ENCODE results near the gene TYMS. TPM values are rescaled to one million over a fixed set of nuclear protein-coding genes. Genes with fewer than 3 reads are reported as not detected.

Gene TYMS
- total and polyA plus RNA-seq, 10 of the 15 experiments (the other 5 are each of a cell fraction or from before 2014, with no cell fraction given) = 34.8 to 524 (median 219) TPM

DNA sequence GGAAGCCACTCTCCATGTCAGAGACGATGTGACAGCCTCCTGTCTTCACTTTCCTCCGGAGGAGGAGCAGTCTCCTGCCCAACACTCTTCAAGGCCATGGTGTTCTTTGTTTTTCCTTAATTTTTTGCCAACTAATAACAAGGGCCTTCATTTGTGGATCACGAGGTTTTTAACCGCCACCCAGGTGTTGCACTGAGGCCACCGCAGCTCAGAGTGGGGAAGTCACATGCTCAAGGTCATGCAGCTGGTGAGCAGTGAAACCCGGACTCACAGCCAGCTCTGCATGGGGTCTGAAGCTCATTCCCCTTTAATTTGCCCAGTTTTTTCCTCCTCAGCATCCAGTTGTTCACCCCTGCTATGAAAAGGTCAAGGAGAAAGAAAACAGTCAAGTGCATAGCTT lies 35.4 kb downstream of the TYMS start:
- no peak overlapping the region for H2AFZ ChIP-seq (ENCODE audit: control insufficient read depth, low read depth, low read length)
- H3K9ac ChIP-seq (ENCODE audit: control insufficient read depth, insufficient read depth, low read length) = no peak overlapping the region
- ChIA-PET POLR2A (no interaction called here), SMC1A (ENCODE audit: uncharacterized antibody, unreplicated experiment) (interaction anchor here (0.8 kb wide), 1 partner anchor 69 kb away, joined by 3 read pairs; no protein-coding TSS in a partner anchor), CTCF (interaction anchor here (1.0 kb wide), 1 partner anchor 138 kb away, joined by 3 read pairs; no protein-coding TSS in a partner anchor), RAD21 (ENCODE audit: unreplicated experiment) (interaction anchor here (1.8 kb wide), 1 partner anchor 69 kb away, joined by 4 read pairs; no protein-coding TSS in a partner anchor)
- ATAC-seq (no peak), FAIRE-seq (no peak), DNase-seq (ENCODE audit: low read depth, low spot score) (no peak)
- no peak overlapping the region for H3K27ac ChIP-seq (ENCODE audit: control insufficient read depth, insufficient read depth)
- H3K36me3 ChIP-seq (ENCODE audit: control insufficient read depth in 2 of 2, insufficient read depth in 2 of 2, low read length in 1 of 2) = peaks cover 0 to 4% of the 10 kb centered on the region in 2 experiments; a peak in 1 of 4 replicates
- no peak overlapping the region for H3K4me3 ChIP-seq
- H4K20me1 ChIP-seq (ENCODE audit: control insufficient read depth, insufficient read depth) = no peaks in the 10 kb centered on the region
- no peaks in the 10 kb centered on the region for H3K9me3 ChIP-seq (replicated peaks; ENCODE audit: control insufficient read depth, insufficient read depth, low read length)
- no TSS peak for BruUV-seq (replicated peaks)
- intact Hi-C loops (cut with micrococcal nuclease; ENCODE audit: unreplicated experiment) = no loop called here
- H3K27me3 ChIP-seq (replicated peaks in 1 of 2; ENCODE audit: control insufficient read depth in 2 of 2, insufficient read depth in 2 of 2, low read length in 1 of 2) = no peaks in the 10 kb centered on the region
- H3K79me2 ChIP-seq (ENCODE audit: control insufficient read depth, insufficient read depth, low read length) = no peaks in the 10 kb centered on the region
- H3K4me2 ChIP-seq (ENCODE audit: control insufficient read depth, insufficient read depth) = no peak overlapping the region
- in situ Hi-C loops (cut with MboI) = no loop called here
- TF ChIP-seq IKZF1 (conservative IDR thresholded peaks at IDR 0.05) = no peak
- no peak for TF ChIP-seq RCOR1 (conservative IDR thresholded peaks at IDR 0.05; ENCODE audit: low read depth, low read length)
- TF ChIP-seq, protein P1, sequence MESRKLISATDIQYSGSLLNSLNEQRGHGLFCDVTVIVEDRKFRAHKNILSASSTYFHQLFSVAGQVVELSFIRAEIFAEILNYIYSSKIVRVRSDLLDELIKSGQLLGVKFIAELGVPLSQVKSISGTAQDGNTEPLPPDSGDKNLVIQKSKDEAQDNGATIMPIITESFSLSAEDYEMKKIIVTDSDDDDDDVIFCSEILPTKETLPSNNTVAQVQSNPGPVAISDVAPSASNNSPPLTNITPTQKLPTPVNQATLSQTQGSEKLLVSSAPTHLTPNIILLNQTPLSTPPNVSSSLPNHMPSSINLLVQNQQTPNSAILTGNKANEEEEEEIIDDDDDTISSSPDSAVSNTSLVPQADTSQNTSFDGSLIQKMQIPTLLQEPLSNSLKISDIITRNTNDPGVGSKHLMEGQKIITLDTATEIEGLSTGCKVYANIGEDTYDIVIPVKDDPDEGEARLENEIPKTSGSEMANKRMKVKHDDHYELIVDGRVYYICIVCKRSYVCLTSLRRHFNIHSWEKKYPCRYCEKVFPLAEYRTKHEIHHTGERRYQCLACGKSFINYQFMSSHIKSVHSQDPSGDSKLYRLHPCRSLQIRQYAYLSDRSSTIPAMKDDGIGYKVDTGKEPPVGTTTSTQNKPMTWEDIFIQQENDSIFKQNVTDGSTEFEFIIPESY (IDR thresholded peaks at IDR 0.05) = no peak
- TF ChIP-seq SREBF2 (IDR thresholded peaks at IDR 0.05; ENCODE audit: low read length) = no peak
- no peak for TF ChIP-seq MXI1 (IDR thresholded peaks at IDR 0.05; ENCODE audit: low read depth, low read length)
- no peak for TF ChIP-seq PAX8 (IDR thresholded peaks at IDR 0.05)
- no peak for TF ChIP-seq RUNX3 (IDR thresholded peaks at IDR 0.05; ENCODE audit: low read length)
- TF ChIP-seq, protein P2, sequence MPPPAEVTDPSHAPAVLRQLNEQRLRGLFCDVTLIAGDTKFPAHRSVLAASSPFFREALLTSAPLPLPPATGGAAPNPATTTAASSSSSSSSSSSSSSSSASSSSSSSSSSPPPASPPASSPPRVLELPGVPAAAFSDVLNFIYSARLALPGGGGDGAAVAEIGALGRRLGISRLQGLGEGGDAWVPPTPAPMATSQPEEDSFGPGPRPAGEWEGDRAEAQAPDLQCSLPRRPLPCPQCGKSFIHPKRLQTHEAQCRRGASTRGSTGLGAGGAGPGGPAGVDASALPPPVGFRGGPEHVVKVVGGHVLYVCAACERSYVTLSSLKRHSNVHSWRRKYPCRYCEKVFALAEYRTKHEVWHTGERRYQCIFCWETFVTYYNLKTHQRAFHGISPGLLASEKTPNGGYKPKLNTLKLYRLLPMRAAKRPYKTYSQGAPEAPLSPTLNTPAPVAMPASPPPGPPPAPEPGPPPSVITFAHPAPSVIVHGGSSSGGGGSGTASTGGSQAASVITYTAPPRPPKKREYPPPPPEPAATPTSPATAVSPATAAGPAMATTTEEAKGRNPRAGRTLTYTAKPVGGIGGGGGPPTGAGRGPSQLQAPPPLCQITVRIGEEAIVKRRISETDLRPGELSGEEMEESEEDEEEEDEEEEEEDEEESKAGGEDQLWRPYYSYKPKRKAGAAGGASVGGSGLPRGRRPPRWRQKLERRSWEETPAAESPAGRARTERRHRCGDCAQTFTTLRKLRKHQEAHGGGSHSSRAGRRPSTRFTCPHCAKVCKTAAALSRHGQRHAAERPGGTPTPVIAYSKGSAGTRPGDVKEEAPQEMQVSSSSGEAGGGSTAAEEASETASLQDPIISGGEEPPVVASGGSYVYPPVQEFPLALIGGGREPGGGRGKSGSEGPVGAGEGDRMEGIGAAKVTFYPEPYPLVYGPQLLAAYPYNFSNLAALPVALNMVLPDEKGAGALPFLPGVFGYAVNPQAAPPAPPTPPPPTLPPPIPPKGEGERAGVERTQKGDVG (CRISPR knock-in tag; IDR thresholded peaks at IDR 0.05) = no peak
- TF ChIP-seq, protein P3, sequence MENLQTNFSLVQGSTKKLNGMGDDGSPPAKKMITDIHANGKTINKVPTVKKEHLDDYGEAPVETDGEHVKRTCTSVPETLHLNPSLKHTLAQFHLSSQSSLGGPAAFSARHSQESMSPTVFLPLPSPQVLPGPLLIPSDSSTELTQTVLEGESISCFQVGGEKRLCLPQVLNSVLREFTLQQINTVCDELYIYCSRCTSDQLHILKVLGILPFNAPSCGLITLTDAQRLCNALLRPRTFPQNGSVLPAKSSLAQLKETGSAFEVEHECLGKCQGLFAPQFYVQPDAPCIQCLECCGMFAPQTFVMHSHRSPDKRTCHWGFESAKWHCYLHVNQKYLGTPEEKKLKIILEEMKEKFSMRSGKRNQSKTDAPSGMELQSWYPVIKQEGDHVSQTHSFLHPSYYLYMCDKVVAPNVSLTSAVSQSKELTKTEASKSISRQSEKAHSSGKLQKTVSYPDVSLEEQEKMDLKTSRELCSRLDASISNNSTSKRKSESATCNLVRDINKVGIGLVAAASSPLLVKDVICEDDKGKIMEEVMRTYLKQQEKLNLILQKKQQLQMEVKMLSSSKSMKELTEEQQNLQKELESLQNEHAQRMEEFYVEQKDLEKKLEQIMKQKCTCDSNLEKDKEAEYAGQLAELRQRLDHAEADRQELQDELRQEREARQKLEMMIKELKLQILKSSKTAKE (IDR thresholded peaks at IDR 0.05; ENCODE audit: low read depth, poor library complexity, severe bottlenecking) = no peak
- TF ChIP-seq SPI1 (IDR thresholded peaks at IDR 0.05; ENCODE audit: borderline replicate concordance, insufficient read depth, low read depth, low read length) = no peak
- TF ChIP-seq PAX5 (IDR thresholded peaks at IDR 0.05; ENCODE audit: borderline replicate concordance, low read depth, low read length) = no peak
- TF ChIP-seq, protein P4, sequence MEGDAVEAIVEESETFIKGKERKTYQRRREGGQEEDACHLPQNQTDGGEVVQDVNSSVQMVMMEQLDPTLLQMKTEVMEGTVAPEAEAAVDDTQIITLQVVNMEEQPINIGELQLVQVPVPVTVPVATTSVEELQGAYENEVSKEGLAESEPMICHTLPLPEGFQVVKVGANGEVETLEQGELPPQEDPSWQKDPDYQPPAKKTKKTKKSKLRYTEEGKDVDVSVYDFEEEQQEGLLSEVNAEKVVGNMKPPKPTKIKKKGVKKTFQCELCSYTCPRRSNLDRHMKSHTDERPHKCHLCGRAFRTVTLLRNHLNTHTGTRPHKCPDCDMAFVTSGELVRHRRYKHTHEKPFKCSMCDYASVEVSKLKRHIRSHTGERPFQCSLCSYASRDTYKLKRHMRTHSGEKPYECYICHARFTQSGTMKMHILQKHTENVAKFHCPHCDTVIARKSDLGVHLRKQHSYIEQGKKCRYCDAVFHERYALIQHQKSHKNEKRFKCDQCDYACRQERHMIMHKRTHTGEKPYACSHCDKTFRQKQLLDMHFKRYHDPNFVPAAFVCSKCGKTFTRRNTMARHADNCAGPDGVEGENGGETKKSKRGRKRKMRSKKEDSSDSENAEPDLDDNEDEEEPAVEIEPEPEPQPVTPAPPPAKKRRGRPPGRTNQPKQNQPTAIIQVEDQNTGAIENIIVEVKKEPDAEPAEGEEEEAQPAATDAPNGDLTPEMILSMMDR (IDR thresholded peaks at IDR 0.05 in 2 of 3, conservative IDR thresholded peaks at IDR 0.05 in 1 of 3; ENCODE audit: control insufficient read depth in 2 of 3, extremely low read depth in 1 of 3, insufficient read depth in 1 of 3, low read depth in 3 of 3, low read length in 3 of 3) = no peak
- no peaks in the 10 kb centered on the region for H3K4me1 ChIP-seq (ENCODE audit: control insufficient read depth, insufficient read depth, low read length)
- WGBS (ENCODE audit: insufficient coverage, insufficient replicate concordance, low lambda C conversion rate, missing lambda C conversion rate) = 92% methylated on average over 6 of the region's 6 CpGs

All from GM12878 (cell line).